NCI-H2107 treated with DMSO at 0.1 percent for 48 hours (cell line): ENCODE measurements around the gene JARID2.

Experiments
- DNase-seq: peaks from one replicate; lab custom pipeline; 2025; ENCODE audit not compliant: unreplicated experiment; lab: John Stamatoyannopoulos, UW

JARID2 gene

GRCh38 chr6:15331143-15331542, 85.3 kb downstream of the JARID2 start:
- DNase-seq, result no peak

- no peak for DNase-seq
Measured at GRCh38 chr6:15331629-15332251, 85.9 kb downstream of the JARID2 start.

- DNase-seq, result no peak
Measured at GRCh38 chr6:15332446-15332845, 86.6 kb downstream of the JARID2 start.

GRCh38 chr6:15335385-15335784, 89.5 kb downstream of the JARID2 start:
- DNase-seq, result no peak

GRCh38 chr6:15335916-15336315, 90.0 kb downstream of the JARID2 start:
- no peak for DNase-seq

GRCh38 chr6:15336900-15337560, 91.2 kb downstream of the JARID2 start:
- no peak for DNase-seq

GRCh38 chr6:15337582-15337981, 91.7 kb downstream of the JARID2 start:
- DNase-seq, result no peak

- DNase-seq, result no peak
Measured at GRCh38 chr6:15338476-15338875, 92.6 kb downstream of the JARID2 start.

- no peak for DNase-seq
Measured at GRCh38 chr6:15339081-15339480, 93.2 kb downstream of the JARID2 start.

GRCh38 chr6:15340105-15340601, 94.3 kb downstream of the JARID2 start:
- no peak for DNase-seq

GRCh38 chr6:15340775-15341174, 94.9 kb downstream of the JARID2 start:
- DNase-seq, result no peak

- no peak for DNase-seq
Measured at GRCh38 chr6:15341311-15342001, 95.6 kb downstream of the JARID2 start.

GRCh38 chr6:15342114-15342513, 96.2 kb downstream of the JARID2 start:
- DNase-seq, result no peak

GRCh38 chr6:15343490-15344191, 97.8 kb downstream of the JARID2 start:
- no peak for DNase-seq

- DNase-seq, result no peak
Measured at GRCh38 chr6:15344192-15344519, 98.3 kb downstream of the JARID2 start.

GRCh38 chr6:15344831-15345230, 99.0 kb downstream of the JARID2 start:
- no peak for DNase-seq

GRCh38 chr6:15346315-15346714, 100.4 kb downstream of the JARID2 start:
- no peak for DNase-seq

GRCh38 chr6:15348528-15348927, 102.7 kb downstream of the JARID2 start:
- no peak for DNase-seq

- DNase-seq, result no peak
Measured at GRCh38 chr6:15349379-15349778, 103.5 kb downstream of the JARID2 start.

GRCh38 chr6:15350386-15351083, 104.7 kb downstream of the JARID2 start:
- DNase-seq, result no peak

- no peak for DNase-seq
Measured at GRCh38 chr6:15351631-15352030, 105.8 kb downstream of the JARID2 start.
